Stimulated activated CD8-positive, alpha-beta memory T cell treated with anti-CD3 and anti-CD28 coated beads, Interleukin-4, amount 100 ng/mL, for 1 hour (primary cell): ENCODE results near the gene ACE.
"Not testable (repeated sequence)": the region's sequence is repeated elsewhere in the genome, so short reads cannot be mapped to it uniquely, and the experiment has no call there.

Experiments used
- DNase-seq, 2 donors: peaks; one replicate each; pipeline ENCODE4 v3.0.0-alpha.2; 2020; ENCODE audit warnings: low read depth in 2 of 2, low spot score in 1 of 2

ACE gene

DNA sequence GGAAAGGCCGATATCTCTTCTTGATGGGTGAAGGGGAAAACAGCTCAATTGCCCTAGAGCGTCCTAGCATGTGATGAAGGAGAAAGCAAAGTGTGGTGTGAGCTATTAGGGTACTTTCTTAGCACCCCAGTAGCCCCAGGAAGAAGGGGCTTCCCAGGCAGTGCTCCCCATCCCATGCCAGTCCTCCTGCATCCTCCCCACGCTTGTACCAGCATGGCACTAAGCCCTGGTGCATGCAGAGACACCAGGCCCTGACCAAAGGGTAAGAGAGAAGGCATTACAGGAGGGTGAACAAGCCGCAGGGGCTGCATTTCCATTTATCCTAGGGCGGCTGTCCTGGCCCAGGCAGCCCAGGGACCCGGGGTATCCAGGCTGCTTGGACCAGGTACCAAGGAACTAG, 33.8 kb upstream of the ACE start:
- DNase-seq: no peak

DNA sequence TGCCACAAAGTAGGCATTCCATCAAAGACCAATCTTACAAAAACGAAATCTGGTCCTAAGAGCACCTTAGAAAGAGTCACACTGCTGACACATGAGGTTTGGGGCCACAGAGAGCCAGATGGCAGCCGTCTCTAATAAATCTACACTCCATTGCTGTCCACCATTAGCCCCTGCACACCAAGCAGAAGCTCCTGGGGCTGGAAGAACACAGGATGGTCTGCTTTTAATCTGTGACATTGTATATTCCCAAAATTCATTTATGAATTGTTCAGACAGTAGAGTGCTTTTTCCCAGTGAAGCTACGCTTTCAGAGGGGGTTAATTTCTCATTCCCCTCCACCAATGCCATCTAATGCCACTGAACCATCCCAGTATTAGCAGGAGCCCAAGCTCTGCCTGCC, 32.4 kb upstream of the ACE start:
- DNase-seq: no peak

DNA sequence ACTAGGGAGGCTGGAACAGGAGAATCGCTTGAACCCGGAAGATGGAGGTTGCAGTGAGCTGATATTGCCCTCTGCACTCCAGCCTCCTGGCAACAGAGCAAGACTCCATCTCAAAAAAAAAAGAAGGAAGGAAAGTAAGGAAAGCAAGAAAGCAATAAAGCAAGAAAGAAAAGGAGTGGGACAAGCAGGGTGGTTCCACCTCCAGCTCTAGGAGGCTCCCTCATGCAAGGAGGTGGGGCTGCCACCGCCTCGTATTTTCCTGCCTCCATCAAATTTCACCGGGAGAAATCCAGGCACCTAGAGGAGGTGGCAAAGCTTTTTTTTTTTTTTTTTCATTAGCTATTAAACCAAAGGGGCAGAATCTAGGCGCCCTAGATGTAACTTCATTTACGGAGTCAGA, 31.8 kb upstream of the ACE start:
- DNase-seq: no peak

DNA sequence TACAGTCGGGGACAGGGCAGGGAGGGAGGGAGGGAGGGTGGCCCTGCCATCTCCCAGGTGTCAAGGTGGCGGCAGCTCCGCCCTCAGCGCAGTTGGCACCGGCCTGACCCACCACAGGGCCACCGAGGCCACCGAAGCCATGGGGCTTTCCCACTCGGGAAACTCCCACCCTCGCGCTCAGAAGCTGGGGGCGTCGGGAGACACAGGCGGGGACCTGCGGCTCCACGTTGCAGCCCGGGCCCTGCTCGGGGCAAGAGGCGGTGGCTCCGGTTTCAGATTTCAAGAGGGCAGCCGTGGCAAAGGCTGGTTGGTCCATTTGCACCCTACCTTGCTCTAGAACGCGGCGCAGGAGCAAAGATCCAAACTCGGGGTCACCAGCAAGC, 31.3 kb upstream of the ACE start:
- no peak for DNase-seq

DNA sequence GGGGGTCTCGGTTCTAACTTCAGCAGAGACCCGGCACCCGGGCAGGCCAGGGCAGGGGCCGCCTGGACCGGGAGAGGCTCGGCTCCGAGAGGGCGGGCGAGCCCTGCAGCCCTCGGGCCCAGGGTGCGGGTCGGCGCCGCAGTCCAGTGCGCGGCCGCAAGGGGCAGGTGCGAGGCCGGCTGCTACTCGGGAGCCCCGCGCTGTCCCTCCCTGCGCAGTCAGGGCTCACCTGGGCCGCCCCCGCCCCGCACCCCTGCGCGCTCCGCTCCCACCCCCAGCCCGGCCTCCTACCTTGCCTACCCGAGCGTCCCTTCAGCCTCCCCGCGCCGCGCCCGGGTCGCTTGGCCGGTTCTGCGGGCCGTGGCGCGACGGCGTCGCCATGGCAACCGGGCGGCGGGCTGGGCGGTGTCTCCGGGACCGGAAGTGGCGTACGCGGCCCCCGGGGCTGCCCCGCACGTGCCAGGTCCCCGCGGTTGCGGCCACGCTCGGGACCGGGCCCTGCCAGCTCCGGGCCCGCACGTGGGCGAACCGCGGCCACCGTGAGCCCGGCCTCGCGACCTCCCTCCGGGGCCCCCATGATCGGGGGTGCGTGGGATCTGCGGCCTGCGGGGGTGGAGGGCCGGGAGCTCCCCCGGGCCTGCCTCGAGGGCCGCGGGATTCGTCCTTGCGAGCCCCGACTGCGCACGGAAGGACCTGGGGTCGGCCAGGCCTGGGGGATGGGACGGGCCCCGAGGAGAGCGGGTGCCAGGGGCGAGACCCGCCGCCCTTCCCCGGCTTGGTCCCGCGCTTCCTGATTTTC, 30.7 kb upstream of the ACE start, which contains the start of gene CYB561:
Gene CYB561 (minus strand): TSS at position 353 of the 799 bp plus-strand sequence. CDS start 8,759 bp downstream, outside the sequence.
- peak in 1 of 2 donors; percentile 24 for DNase-seq

DNA sequence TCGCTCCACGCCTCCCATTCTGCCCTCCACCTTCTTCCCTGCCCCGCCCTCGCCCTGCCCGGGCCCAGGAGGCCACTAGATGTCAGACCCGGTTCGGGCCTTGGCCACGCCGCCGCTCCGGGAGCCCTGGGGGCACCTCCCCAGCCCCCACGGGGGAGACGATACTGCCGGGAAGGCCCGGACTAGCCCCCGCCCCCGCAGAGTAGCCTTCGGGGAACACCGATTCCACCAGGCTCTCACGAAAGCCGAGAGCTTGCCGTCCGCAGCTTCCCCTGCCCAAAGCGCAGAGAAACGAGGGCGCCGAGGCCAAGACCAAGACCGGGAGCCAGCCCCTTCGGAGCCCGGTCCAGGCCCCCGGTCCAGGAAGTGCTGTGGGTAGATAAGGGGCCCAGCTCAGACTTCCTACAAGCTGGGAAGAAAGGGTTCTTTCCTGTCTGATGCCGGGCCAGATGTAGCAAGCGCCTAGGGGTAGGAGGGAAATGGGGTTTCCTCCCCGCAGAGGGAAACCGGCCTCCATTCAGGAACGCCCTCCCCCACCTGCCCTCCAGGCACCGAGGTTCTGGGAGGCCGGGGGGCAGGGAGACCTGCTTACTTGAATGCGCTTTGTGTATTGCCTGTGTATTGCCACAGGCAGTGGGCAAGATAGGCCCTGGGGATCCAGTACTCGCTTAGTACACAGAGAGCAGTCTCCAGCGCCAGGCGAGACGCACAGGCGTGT, 29.9 kb upstream of the ACE start:
- peak in 1 of 2 donors; percentile 17 for DNase-seq

DNA sequence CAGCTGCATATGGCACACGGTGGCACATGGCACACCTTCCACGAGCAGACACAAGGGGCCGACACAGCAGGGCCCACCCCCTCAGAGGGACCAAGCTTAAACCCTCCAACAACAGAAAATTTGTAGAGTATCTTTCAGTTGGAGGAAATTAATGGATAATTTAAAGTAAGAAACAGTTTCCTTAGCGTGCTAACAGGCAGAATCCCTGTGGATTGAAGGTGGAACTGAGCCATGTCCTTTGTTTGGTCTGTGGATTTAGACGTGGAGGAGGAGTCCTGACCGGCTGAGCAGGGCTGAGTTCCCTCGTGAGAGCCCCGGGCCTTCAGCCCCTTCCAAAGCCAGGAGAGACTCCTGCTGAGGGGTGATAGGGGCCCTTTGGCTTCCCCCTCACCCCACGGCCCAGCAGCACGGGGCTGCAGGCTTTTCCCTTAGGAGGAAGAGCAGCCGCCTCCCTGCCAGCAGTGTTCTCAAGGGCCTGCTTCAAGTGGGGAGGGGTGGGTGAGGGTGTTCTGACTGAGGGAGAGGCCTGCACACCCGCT, 29.3 kb upstream of the ACE start:
- DNase-seq: no peak

DNA sequence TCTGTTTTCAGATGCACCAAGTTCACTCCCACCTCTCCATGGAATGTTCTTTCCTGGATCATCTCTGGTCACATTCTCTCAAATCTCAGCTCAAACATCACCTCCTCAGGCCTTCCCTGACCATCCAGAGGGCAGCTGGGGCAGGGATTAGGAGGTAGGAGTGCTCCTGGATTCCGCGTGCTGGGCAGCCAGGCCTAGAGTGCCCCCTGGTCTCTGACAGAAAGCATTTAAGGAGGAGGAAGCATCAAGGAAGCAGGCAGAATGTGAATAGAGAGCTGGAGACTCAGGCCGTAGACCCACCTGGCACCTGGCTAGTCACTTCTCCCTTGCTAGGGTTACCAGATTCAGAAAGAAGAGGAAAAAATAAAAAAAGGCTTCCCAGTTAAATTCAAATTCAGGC, 28.2 kb upstream of the ACE start:
- no peak for DNase-seq

DNA sequence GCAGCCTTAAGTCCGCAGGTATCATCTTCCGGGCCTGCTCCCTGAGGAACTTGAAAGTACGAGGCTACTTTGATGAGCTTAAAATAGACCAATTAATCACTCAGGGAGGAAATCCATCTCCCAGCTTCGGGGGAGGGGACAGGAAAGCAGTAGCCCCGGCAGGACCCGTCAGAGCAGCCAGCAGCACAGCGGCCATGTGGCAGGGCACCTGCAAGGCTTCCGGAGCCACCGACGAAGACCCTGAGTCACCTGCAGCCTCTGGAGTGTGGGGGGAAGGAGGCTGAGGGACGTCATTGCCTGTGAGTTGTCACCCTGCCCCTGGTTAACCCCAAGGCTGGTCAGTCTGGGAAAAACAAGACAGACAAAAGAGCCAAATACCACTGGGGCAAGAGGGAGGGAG, 26.3 kb upstream of the ACE start:
- no peak for DNase-seq

DNA sequence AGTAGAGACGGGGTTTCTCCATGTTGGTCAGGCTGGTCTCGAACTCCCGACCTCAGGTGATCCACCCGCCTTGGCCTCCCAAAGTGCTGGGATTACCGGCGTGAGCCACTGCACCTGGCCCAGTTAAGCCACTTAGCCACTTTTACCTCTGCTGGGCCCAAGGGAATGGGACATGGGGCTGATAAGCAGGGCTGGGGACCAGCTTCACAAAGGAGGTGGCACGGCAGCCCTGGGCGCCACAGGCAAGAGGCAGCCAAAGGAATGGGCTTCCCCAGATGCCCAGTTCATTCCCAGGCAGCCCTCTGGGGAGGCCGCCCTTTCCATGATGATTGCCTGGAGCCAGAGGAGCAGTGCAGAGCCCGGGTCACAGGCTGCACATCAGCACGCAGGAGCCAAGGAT, 25.7 kb upstream of the ACE start:
- no peak for DNase-seq

DNA sequence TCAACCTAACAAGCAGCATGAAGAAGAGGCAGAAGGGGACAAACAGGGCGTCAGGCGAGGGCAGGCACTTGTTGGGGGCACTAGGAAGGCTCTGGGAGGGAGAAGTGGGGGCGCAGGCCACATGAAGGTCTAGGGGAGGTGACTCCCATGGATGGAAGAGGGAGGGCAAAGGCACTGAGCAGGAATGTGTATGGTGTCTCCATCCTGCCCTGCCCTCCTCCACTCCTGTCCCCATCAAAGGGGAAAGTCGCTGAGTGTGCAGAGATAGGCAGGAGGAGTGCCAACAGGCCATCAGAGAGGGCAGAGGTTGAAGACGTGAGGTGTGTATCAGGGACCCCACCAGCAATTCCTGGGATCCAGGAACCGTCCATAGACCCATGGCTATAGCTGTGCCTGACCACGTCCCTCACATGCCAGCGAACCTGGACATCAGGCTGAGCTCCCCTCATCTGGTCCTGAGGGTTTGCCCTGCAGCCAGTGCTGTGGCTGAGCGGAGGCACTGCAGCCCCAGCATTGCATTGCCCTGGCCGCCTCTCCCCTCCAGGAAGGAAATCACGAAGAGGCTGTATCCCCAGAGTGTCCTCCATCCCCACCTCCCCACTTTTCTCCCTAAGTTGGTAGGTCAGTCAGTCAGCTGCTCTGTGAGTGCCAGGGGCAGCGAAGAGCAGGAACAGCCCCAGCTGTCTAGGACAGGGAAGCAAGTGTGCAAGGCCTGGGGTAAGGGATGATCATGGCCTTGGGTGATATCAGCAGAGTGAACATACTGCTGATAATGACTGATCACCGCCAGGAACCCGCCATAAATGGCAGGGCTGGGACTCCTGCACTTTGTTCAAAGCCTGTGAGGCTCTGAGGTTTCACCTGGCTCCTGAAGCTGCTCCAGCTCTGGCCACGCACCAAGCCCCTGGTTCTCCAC, 24.6 kb upstream of the ACE start:
- no peak for DNase-seq

DNA sequence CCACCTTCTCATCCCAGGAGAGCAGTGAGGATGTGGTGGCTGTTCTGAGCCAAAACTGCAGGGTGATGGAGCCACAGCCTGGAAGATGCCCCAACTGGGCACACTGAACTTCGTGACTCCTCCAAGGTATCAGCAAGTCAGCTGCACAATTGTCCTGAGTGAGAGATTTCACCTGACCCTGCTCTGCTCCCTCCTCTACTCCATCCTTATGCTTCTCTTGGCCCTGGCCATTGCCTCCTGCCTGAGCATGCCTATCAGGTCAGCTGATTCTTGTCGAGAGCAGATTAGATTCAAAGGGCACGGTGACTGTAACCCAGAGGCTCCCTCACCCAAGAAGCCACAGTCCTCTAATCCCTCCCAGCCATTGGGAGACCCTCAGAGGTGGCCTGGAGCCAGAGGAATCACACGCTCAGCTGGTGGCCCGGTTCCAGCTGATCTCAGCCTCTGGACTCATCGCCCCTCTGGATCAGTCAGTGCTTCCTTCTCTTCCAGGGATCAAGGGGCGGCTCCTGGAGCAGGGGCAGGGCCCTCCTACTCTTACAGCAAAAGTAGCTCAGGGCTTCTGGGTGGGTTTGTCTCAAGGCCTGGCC, 23.8 kb upstream of the ACE start:
- DNase-seq: no peak

DNA sequence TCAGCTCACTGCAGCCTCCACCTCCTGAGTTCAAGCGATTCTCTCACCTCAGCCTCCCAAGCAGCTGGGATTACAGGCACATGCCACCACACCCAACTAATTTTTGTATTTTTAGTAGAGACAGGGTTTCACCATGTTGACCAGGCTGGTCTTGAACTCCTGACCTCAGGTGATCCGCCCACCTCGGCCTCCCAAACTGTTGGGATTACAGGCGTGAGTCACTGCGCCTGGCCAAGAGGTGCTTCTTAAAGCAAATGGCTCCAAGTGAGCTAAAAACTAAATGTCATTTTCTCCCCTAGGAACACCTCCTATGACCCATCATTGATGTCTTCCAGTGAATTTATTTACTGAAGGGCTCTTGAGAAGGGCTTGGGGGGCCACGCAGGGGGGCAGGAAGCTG, 22.5 kb upstream of the ACE start:
- not testable (repeated sequence) for DNase-seq

DNA sequence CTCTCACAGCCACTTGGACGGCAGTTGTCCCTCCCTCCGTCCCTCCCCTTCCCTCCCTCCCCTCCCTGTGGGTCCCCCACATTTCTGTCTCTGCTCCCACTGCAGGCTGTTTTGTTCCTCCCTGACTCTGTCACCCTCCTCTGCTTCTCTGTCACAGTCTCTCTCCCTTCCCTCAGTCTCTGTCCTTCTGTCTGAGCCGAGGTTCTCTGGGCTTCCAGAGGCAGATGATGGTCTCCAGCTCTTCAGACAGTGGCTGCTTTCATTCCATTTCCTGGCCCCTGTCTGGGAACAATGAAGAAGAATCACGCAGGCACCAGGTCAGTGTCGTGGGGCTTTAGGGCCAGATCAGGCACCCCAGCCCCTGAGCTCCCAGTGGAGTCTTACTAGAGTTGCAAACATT, 21.9 kb upstream of the ACE start:
- no peak for DNase-seq

DNA sequence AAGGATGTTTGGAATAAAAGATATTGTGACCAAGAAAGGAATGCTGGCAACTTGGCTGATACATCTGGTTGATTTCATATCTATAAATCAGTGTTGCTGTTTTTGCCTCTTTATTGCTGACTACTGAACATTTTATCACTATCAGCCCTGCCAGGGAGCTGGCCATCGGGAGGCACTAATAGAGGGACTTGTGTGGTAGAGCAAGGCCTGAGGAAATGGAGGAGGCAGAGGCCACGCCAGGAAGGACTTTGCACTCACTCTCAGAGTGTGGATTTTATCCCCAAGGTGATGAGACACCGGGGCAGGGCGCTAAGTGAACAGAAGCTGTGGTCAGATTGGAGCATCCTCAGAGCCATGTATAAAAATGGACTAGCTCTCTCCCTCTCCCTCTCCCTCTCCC, 21.4 kb upstream of the ACE start:
- no peak for DNase-seq

DNA sequence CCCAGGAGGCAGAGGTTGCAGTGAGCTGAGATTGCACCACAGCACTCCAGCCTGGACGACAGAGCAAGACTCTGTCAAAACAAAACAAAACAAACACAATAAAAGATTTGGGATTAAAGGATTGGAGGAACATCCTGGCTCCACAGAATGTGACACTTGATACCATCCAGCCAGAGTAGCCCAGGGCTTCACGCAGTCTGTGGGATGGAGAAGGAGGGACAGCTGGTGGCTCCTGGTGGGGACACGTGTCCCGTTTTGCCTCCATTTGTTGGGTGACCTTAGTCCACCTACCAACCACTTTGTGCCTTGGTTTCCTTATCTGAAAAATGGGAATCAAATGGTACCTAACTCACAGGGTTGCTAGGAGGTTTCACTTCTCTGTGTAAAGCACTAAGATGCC, 18.4 kb upstream of the ACE start:
- no peak for DNase-seq

DNA sequence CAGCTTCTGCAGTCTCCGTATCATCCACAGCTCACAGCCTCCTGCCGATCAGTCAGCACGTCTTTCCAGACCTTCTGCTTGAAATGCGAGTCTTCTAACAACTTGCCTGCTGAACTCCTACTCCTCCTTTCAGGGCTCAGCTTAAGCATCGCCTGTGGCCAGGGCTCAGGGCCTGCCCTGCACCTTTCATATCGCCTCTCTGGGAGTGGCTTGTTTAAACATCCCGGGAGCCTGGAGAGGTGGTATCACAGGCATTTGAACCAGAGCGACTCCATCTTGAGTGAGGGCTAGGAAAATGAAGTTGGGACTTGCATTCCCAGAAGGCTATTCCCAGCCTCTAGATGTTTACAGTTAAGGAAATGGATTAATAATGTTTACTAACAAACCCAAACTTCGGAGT, 16.8 kb upstream of the ACE start:
- DNase-seq: no peak

DNA sequence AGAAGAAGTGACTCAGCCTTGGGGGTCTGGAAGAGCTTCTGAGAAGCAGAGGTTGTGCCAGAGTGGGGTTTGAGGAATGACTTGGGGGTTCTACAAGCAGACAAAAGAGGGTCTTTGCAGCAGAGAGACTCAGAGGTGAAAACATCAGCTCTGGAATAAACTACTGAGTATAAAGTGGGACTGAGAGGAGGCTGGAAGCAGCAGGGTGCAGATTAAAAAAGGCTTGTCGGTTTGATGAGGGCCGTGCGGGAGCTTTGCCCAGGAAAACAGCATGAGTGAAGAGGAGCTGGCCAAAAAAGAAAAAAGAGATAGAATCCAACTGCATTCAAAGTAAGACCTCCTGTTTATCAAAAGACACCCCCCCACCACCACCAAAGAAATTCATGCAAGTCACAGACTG, 13.1 kb upstream of the ACE start:
- no peak for DNase-seq

DNA sequence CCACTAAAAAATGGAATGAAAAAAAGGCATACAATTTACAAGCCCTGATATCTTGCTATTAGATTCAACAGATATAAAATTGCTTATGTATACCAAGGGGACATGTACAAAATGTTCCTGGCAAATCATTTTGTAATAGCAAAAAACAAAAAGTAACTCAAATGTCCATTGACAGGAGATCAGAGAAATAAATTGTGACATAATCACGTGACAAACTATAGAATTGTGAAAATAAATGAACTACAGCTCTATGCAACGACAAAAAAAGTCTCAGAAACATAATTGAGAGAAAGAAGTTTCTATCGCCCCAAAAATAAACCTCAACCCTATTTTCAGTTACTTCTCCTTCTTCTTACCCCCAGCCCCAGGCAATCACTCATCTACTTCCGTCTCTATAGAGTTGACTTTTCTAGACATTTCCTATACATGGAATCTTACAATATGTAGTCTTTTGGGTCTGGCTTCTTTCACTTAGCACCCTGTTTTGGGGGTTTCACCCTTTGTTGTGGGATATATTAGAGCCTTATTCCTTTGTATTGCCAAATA, 12.1 kb upstream of the ACE start:
- no peak for DNase-seq

DNA sequence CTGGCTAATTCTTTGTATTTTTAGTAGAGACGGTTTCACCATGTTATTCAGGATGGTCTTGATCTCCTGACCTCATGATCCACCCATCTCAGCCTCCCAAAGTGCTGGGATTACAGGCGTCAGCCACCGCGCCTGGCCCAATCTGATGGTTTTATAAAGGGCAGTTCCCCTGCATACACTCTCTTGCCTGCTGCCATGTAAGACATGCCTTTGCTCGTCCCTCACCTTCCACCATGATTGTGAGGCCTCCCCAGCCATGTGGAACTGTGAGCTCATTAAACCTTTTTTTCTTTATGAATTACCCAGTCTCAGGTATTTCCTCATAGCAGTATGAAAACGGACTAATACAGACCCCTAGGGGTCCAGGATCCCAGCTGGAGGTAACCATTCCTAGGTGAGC, 8.8 kb upstream of the ACE start:
- not testable (repeated sequence) for DNase-seq

DNA sequence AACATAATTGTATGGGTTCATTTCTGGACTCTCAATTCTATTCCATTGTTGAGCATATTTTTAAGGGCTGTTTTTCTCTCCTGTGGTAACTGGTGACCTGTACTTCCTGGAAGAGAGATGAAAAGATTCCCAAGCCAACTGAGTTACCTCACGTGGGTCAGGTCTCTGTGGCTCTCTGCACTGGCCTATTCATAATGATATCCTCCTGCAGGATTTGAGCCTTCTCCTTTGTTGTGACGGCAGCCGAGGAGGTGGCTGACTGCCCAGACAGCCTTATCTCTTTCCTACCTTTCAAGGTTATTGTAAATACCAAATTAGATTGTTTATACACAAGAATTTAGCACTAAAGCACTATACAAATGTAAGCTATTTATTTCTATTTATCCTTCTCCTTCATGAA, 2.7 kb upstream of the ACE start:
- no peak for DNase-seq
